Immature natural killer cell (primary cell): Measurements from ENCODE around the gene GIMAP8. TPM values are rescaled to one million over a fixed set of nuclear protein-coding genes. Genes with fewer than 3 reads are reported as not detected.

ENCODE experiments used
- DNase-seq, 3 donors: peaks; one replicate each; pipeline ENCODE4 v3.0.0; 2022; ENCODE audit warnings: mixed read lengths in 1 of 3
- H3K27ac Mint-ChIP-seq, 6 donors: one replicate each; pipeline ENCODE4 v1.8.0; 2020; ENCODE audit warnings: mixed read lengths in 6 of 6, mild to moderate bottlenecking in 5 of 6, inconsistent platforms in 4 of 6, moderate library complexity in 3 of 6
- H3K27me3 Mint-ChIP-seq, 3 donors: one replicate each; pipeline ENCODE4 v1.8.0; 2020 to 2021; ENCODE audit warnings: low read depth in 3 of 3, mild to moderate bottlenecking in 3 of 3, mixed read lengths in 3 of 3, moderate library complexity in 3 of 3, inconsistent platforms in 1 of 3
- H3K36me3 Mint-ChIP-seq, 3 donors: one replicate each; pipeline ENCODE4 v1.8.0; 2020; ENCODE audit warnings: mixed read lengths in 3 of 3, inconsistent platforms in 2 of 3, mild to moderate bottlenecking in 2 of 3
- H3K4me1 Mint-ChIP-seq, 2 donors: one replicate each; pipeline ENCODE4 v1.8.0; 2020; ENCODE audit warnings: inconsistent platforms in 2 of 2, mild to moderate bottlenecking in 2 of 2, mixed read lengths in 2 of 2, moderate library complexity in 1 of 2
- H3K4me3 Mint-ChIP-seq, 5 donors: one replicate each; pipeline ENCODE4 v1.8.0; 2020; ENCODE audit warnings: mild to moderate bottlenecking in 5 of 5, mixed read lengths in 5 of 5, inconsistent platforms in 3 of 5, moderate library complexity in 3 of 5
- H3K9me3 Mint-ChIP-seq, 6 donors: one replicate each; pipeline ENCODE4 v1.8.0; 2020; ENCODE audit warnings: mild to moderate bottlenecking in 6 of 6, mixed read lengths in 6 of 6, inconsistent platforms in 4 of 6, moderate library complexity in 3 of 6
- polyA plus RNA-seq, 3 donors: library from polyadenylated mRNA; unstranded; fragments of 300-500 nt; fragmentation: Illumina TruSeq; gene quantifications; one replicate each; pipeline ENCODE4 v1.2.3, GENCODE V29; 2021

Gene GIMAP8
- polyA plus RNA-seq, 3 donors from 2014 or later, result 2.6 to 25.1 (median 5.0) TPM

- Mint-ChIP-seq H3K9me3 (no peaks in the 10 kb centered on the region), H3K4me1 (peaks cover 41 to 42% of the 10 kb centered on the region in 2 donors), H3K36me3 (peaks cover 5 to 13% (median 7%) of the 10 kb centered on the region in 3 donors), H3K27ac (peak overlapping the region; percentile 90 to 98 (median 97)), H3K27me3 (peaks cover 0 to 7% (median 5%) of the 10 kb centered on the region in 3 donors), H3K4me3 (peak overlapping the region; percentile 87 to 98 (median 95))
- DNase-seq, result peak; percentile 44 to 49 (median 47)
These were observed 43.6 kb upstream of the GIMAP8 start for GRCh38 chr7:150406567-150407421.

- Mint-ChIP-seq H3K4me1 (peaks cover 39 to 42% of the 10 kb centered on the region in 2 donors), H3K36me3 (peaks cover 5 to 13% (median 7%) of the 10 kb centered on the region in 3 donors), H3K9me3 (no peaks in the 10 kb centered on the region), H3K4me3 (no peak overlapping the region), H3K27ac (peak overlapping the region in 1 of 6 donors; percentile 90), H3K27me3 (peaks cover 0 to 7% (median 5%) of the 10 kb centered on the region in 3 donors)
- DNase-seq, result no peak
These were observed 42.6 kb upstream of the GIMAP8 start for GRCh38 chr7:150407588-150408392.

GRCh38 chr7:150408393-150409299, 41.8 kb upstream of the GIMAP8 start:
- DNase-seq, result no peak
- Mint-ChIP-seq H3K27me3 (peaks cover 0 to 7% (median 5%) of the 10 kb centered on the region in 3 donors), H3K9me3 (no peaks in the 10 kb centered on the region), H3K27ac (peak overlapping the region; percentile 8 to 77 (median 61)), H3K4me3 (peak overlapping the region in 1 of 5 donors; percentile 0), H3K36me3 (peaks cover 5 to 13% (median 7%) of the 10 kb centered on the region in 3 donors), H3K4me1 (peaks cover 32 to 38% of the 10 kb centered on the region in 2 donors)

- Mint-ChIP-seq H3K4me3 (no peak overlapping the region), H3K36me3 (peaks cover 5 to 13% (median 7%) of the 10 kb centered on the region in 3 donors), H3K9me3 (no peaks in the 10 kb centered on the region), H3K27me3 (peaks cover 0 to 6% (median 5%) of the 10 kb centered on the region in 3 donors), H3K4me1 (peaks cover 24 to 30% of the 10 kb centered on the region in 2 donors), H3K27ac (peak overlapping the region in 4 of 6 donors; percentile 8 to 77 (median 56))
- DNase-seq, result no peak
These were observed 41.0 kb upstream of the GIMAP8 start for GRCh38 chr7:150409300-150410030.

- no peak overlapping the region for H3K27ac Mint-ChIP-seq
- no peaks in the 10 kb centered on the region for H3K9me3 Mint-ChIP-seq
- no peak overlapping the region for H3K4me3 Mint-ChIP-seq
- H3K36me3 Mint-ChIP-seq, result peaks cover 5 to 13% (median 7%) of the 10 kb centered on the region in 3 donors
- DNase-seq, result no peak
- H3K27me3 Mint-ChIP-seq, result peaks cover 0 to 5% (median 4%) of the 10 kb centered on the region in 3 donors
- H3K4me1 Mint-ChIP-seq, result peaks cover 22 to 26% of the 10 kb centered on the region in 2 donors
These were observed 40.3 kb upstream of the GIMAP8 start for GRCh38 chr7:150410131-150410530.

- peaks cover 5 to 13% (median 7%) of the 10 kb centered on the region in 3 donors for H3K36me3 Mint-ChIP-seq
- H3K27ac Mint-ChIP-seq, result peak overlapping the region in 1 of 6 donors; percentile 34
These were observed 39.6 kb upstream of the GIMAP8 start for GRCh38 chr7:150410680-150411346.

GRCh38 chr7:150411606-150412005, 38.8 kb upstream of the GIMAP8 start:
- no peaks in the 10 kb centered on the region for H3K27me3 Mint-ChIP-seq
- H3K9me3 Mint-ChIP-seq, result no peaks in the 10 kb centered on the region
- DNase-seq, result no peak
- H3K36me3 Mint-ChIP-seq, result peaks cover 5 to 13% (median 7%) of the 10 kb centered on the region in 3 donors
- H3K27ac Mint-ChIP-seq, result peak overlapping the region in 1 of 6 donors; percentile 22
- H3K4me3 Mint-ChIP-seq, result no peak overlapping the region
- peaks cover 11 to 13% of the 10 kb centered on the region in 2 donors for H3K4me1 Mint-ChIP-seq

More at GRCh38 chr7:150410680-150411346, 39.6 kb upstream of the GIMAP8 start:
- no peak overlapping the region for H3K4me3 Mint-ChIP-seq
- H3K4me1 Mint-ChIP-seq, result peaks cover 18 to 21% of the 10 kb centered on the region in 2 donors
- H3K9me3 Mint-ChIP-seq, result no peaks in the 10 kb centered on the region
- peaks cover 0 to 3% (median 0%) of the 10 kb centered on the region in 3 donors for H3K27me3 Mint-ChIP-seq
- DNase-seq, result no peak

GRCh38 chr7:150412016-150412415, 38.4 kb upstream of the GIMAP8 start:
- DNase-seq, result no peak
- H3K9me3 Mint-ChIP-seq, result no peaks in the 10 kb centered on the region
- peaks cover 2 to 12% (median 6%) of the 10 kb centered on the region in 3 donors for H3K36me3 Mint-ChIP-seq
- peak overlapping the region in 1 of 6 donors; percentile 22 for H3K27ac Mint-ChIP-seq
- peaks cover 6 to 9% of the 10 kb centered on the region in 2 donors for H3K4me1 Mint-ChIP-seq
- no peak overlapping the region for H3K4me3 Mint-ChIP-seq
- H3K27me3 Mint-ChIP-seq, result no peaks in the 10 kb centered on the region

- H3K27me3 Mint-ChIP-seq, result no peaks in the 10 kb centered on the region
- no peak for DNase-seq
- no peaks in the 10 kb centered on the region for H3K9me3 Mint-ChIP-seq
- H3K4me1 Mint-ChIP-seq, result peaks cover 4 to 5% of the 10 kb centered on the region in 2 donors
- H3K4me3 Mint-ChIP-seq, result no peak overlapping the region
- peaks cover 0 to 10% (median 4%) of the 10 kb centered on the region in 3 donors for H3K36me3 Mint-ChIP-seq
- peak overlapping the region in 1 of 6 donors; percentile 11 for H3K27ac Mint-ChIP-seq
These were observed 37.6 kb upstream of the GIMAP8 start for GRCh38 chr7:150412518-150413488.

GRCh38 chr7:150413640-150414081, 36.8 kb upstream of the GIMAP8 start:
- peaks cover 0 to 8% (median 1%) of the 10 kb centered on the region in 3 donors for H3K36me3 Mint-ChIP-seq
- H3K27ac Mint-ChIP-seq, result no peak overlapping the region
- peaks cover 2 to 4% of the 10 kb centered on the region in 2 donors for H3K4me1 Mint-ChIP-seq
- H3K4me3 Mint-ChIP-seq, result no peak overlapping the region
- H3K9me3 Mint-ChIP-seq, result no peaks in the 10 kb centered on the region
- no peaks in the 10 kb centered on the region for H3K27me3 Mint-ChIP-seq
- no peak for DNase-seq
